K562 (cell line): ENCODE results near the gene CMSS1. TPM values are rescaled to one million over a fixed set of nuclear protein-coding genes. Genes with fewer than 3 reads are reported as not detected.

ENCODE experiments used
- ATAC-seq: fragments of 200-7000 bp; cut with Tn5 transposase; 3 replicates; pipeline ENCODE4 v1.9.1; 2020; ENCODE audit warnings: moderate library complexity
- BruUV-seq: library from RNA; stranded (reverse); fragments of 400-500 nt; replicated peaks from 2 replicates; lab custom pipeline; 2021; lab: Mats Ljungman, UMichigan
- CTCF ChIA-PET: fragments of 300-600 bp; formaldehyde crosslinking; extraction: SDS; loops from one replicate; lab custom pipeline; 2021; ENCODE audit warnings: low intra/inter-chr PET ratio; lab: Yijun Ruan, JAX
- POLR2A ChIA-PET: fragments of 300-600, 350-650 bp; sonication (Branson Sonifier 250); formaldehyde crosslinking; extraction: SDS; loops from one replicate; lab custom pipeline; 2021; ENCODE audit warnings: antibody characterized with exemption, inconsistent platforms; lab: Yijun Ruan, JAX
- DNase-seq, 4 experiments: peaks; one replicate each; pipeline versions ENCODE4 v3.0.0 to v3.0.0-alpha.2; 2011 to 2018; ENCODE audit warnings: low spot score in 3 of 4, mixed read lengths in 3 of 4; ENCODE audit errors: extremely low read depth in 1 of 4
- FAIRE-seq: peaks from 2 replicates; lab custom pipeline; 2011; peaks lifted over from hg19 to GRCh38; lab: Jason Lieb, UNC
- H2AFZ ChIP-seq: 2 replicates; pipeline ENCODE4 v1.6.0; 2011; ENCODE audit warnings: low read depth, low read length, control low read depth, inconsistent platforms
- H3K27ac ChIP-seq: fragments of 200-600 bp; 3 replicates; pipeline ENCODE4 v1.8.0; 2011; ENCODE audit warnings: low read depth, mild to moderate bottlenecking, control low read depth, inconsistent platforms, low read length, moderate library complexity, mixed read lengths; ENCODE audit errors: extremely low read depth
- H3K27me3 ChIP-seq, 2 experiments: fragments of 300-600 bp in 1 of 2; 2 replicates in 1 of 2; 3 replicates in 1 of 2; pipeline versions ENCODE4 v1.6.0 to v1.8.0; 2011; ENCODE audit warnings: inconsistent platforms in 2 of 2, low read length in 2 of 2, mild to moderate bottlenecking in 1 of 2, mixed read lengths in 1 of 2, moderate library complexity in 1 of 2; ENCODE audit not compliant: control insufficient read depth in 2 of 2, insufficient read depth in 2 of 2
- H3K36me3 ChIP-seq: fragments of 300-600 bp; 3 replicates; pipeline ENCODE4 v1.8.0; 2011; ENCODE audit warnings: mild to moderate bottlenecking, low read length, inconsistent platforms; ENCODE audit not compliant: control insufficient read depth, insufficient read depth
- H3K4me1 ChIP-seq, 2 experiments: fragments of 200-600 bp in 1 of 2; replicated peaks in 1 of 2; 2 replicates in 1 of 2; 3 replicates in 1 of 2; pipeline versions ENCODE4 v1.5.1 to v1.8.0; 2011; ENCODE audit warnings: inconsistent platforms in 2 of 2, low read length in 2 of 2, mild to moderate bottlenecking in 1 of 2, mixed read lengths in 1 of 2, moderate library complexity in 1 of 2; ENCODE audit not compliant: control insufficient read depth in 2 of 2, insufficient read depth in 2 of 2
- H3K4me2 ChIP-seq: 2 replicates; pipeline ENCODE4 v1.6.1; 2011; ENCODE audit warnings: low read length, control low read depth, inconsistent platforms, mixed read lengths; ENCODE audit not compliant: insufficient read depth
- H3K4me3 ChIP-seq: fragments of 200-600 bp; sonication (generic), shearing (Covaris generic); 2 replicates; pipeline ENCODE4 v1.5.1; 2016; ENCODE audit warnings: control low read depth, inconsistent platforms
- H3K79me2 ChIP-seq: fragments of 200-600 bp; 3 replicates; pipeline ENCODE4 v1.8.0; 2011; ENCODE audit warnings: low read length, inconsistent platforms; ENCODE audit not compliant: control insufficient read depth, insufficient read depth
- H3K9ac ChIP-seq, 2 experiments: 2 replicates each; pipeline versions ENCODE4 v1.6.0 to v1.6.1; 2011; ENCODE audit warnings: low read depth in 2 of 2, low read length in 2 of 2, control low read depth in 1 of 2, inconsistent platforms in 1 of 2, mild to moderate bottlenecking in 1 of 2, mixed read lengths in 1 of 2; ENCODE audit not compliant: insufficient read depth in 1 of 2
- H3K9me1 ChIP-seq: one replicate; pipeline ENCODE4 v1.6.0; 2011; ENCODE audit warnings: inconsistent platforms, mild to moderate bottlenecking, low read length, moderate library complexity; ENCODE audit not compliant: control insufficient read depth, insufficient read depth
- H3K9me3 ChIP-seq: replicated peaks from 2 replicates; pipeline ENCODE4 v1.5.1; 2011; ENCODE audit warnings: low read depth, low read length, inconsistent platforms; ENCODE audit not compliant: control insufficient read depth, insufficient read depth
- H4K20me1 ChIP-seq: replicated peaks from 2 replicates; pipeline ENCODE4 v1.6.1; 2011; ENCODE audit warnings: low read length, inconsistent platforms, mixed read lengths; ENCODE audit not compliant: control insufficient read depth, insufficient read depth
- HDAC3 ChIP-seq: fragments of 450-650 bp; IDR thresholded peaks from 2 replicates; pipeline ENCODE4 v1.6.1; 2018; ENCODE audit warnings: borderline replicate concordance, mild to moderate bottlenecking, moderate library complexity; ENCODE audit not compliant: partially characterized antibody
- KAT2B ChIP-seq: IDR thresholded peaks from one replicate; pipeline ENCODE4 v1.6.1; 2012; ENCODE audit warnings: low read depth, mild to moderate bottlenecking, control low read depth, inconsistent platforms, low read length, moderate library complexity
- MYBL2 ChIP-seq, 2 experiments: fragments of 450-650 bp in 1 of 2; sonication (generic) in 1 of 2; formaldehyde crosslinking in 1 of 2; IDR thresholded peaks; 2 replicates each; pipeline versions ENCODE4 v1.6.1 to v1.8.1; 2017 to 2022; ENCODE audit warnings: borderline replicate concordance in 1 of 2, inconsistent platforms in 1 of 2, low read depth in 1 of 2, mild to moderate bottlenecking in 1 of 2, missing genetic modification reagents in 1 of 2, moderate library complexity in 1 of 2
- PHB ChIP-seq: fragments of 250-450 bp; sonication (Bioruptor Pico); IDR thresholded peaks from 2 replicates; pipeline ENCODE4 v1.5.0; 2021
- SRSF1 ChIP-seq: fragments of 200-400 bp; formaldehyde crosslinking; IDR thresholded peaks from 2 replicates; pipeline ENCODE4 v1.6.1; 2017; ENCODE audit warnings: mild to moderate bottlenecking, low read depth, low read length, moderate library complexity
- ZNF253 ChIP-seq: fragments of 250-450 bp; sonication (Bioruptor Pico); conservative IDR thresholded peaks from 2 replicates; pipeline ENCODE4 v1.6.1; 2021; ENCODE audit warnings: mild to moderate bottlenecking
- ZNF717 ChIP-seq: fragments of 250-450 bp; sonication (Bioruptor Pico); IDR thresholded peaks from 2 replicates; pipeline ENCODE4 v1.5.0; 2021
- WGBS: fragments of 100-300 bp; shearing (Covaris generic); methylation state at CpG from one replicate; pipeline ENCODE4 v1.1.6; 2016; ENCODE audit warnings: low coverage, mixed read lengths; ENCODE audit not compliant: insufficient coverage; ENCODE audit errors: missing lambda C conversion rate; 5-methylcytosine and 5-hydroxymethylcytosine counted together
- in situ Hi-C: fragments of 300-500 bp; cut with MboI; formaldehyde crosslinking; loops from 4 replicates; pipeline ENCODE4 v1.15.0; 2018; ENCODE audit warnings: inconsistent platforms, mixed read lengths
- intact Hi-C: fragments of 100-400 bp; cut with micrococcal nuclease; formaldehyde crosslinking; loops from 2 replicates; pipeline ENCODE4 v1.14.2; 2022
- polyA plus RNA-seq, 8 experiments: library from polyadenylated mRNA; depleted of rRNA in 4 of 8; stranded (reverse) in 5 of 8; unstranded in 3 of 8; fragments of >200 nt; fragmentation: Nextera tagmentation in 2 of 8; fragmentation: Illumina TruSeq in 1 of 8; extraction: Ambion mirVana in 2 of 8; extraction: Trizol in 1 of 8; gene quantifications; 2 replicates each; pipeline versions ENCODE4 v1.2.1 to v1.2.3, GENCODE V29; 2011 to 2014; ENCODE audit warnings: inconsistent platforms in 1 of 8, missing spikeins in 1 of 8
- total RNA-seq, 7 experiments: library from RNA; depleted of rRNA in 6 of 7; stranded (reverse); fragments of >200 nt in 6 of 7; fragmentation: Illumina TruSeq in 2 of 7; extraction: Trizol in 2 of 7; gene quantifications; 2 replicates each; pipeline versions ENCODE4 v1.2.1 to v1.2.3, GENCODE V29; 2011 to 2021; ENCODE audit warnings: low replicate concordance in 1 of 7
- TF ChIP-seq, protein P1 (sequence below): sonication (generic); formaldehyde crosslinking; IDR thresholded peaks from 2 replicates; pipeline ENCODE4 v1.5.0; 2020; ENCODE audit warnings: missing genetic modification reagents
- TF ChIP-seq, protein P2 (sequence below): fragments of 450-650 bp; IDR thresholded peaks from 2 replicates; pipeline ENCODE4 v1.6.1; 2016; ENCODE audit warnings: missing biosample characterization, missing genetic modification characterization
- TF ChIP-seq, protein P3 (sequence below): fragments of 250-450 bp; sonication (Bioruptor Pico); IDR thresholded peaks from 2 replicates; pipeline ENCODE4 v1.5.1; 2021; ENCODE audit warnings: mild to moderate bottlenecking

The CMSS1 gene
- total and polyA plus RNA-seq, 9 of the 15 experiments (the other 6 are each of a cell fraction or from before 2014, with no cell fraction given): 46.9 to 109 (median 72.3) TPM

DNA sequence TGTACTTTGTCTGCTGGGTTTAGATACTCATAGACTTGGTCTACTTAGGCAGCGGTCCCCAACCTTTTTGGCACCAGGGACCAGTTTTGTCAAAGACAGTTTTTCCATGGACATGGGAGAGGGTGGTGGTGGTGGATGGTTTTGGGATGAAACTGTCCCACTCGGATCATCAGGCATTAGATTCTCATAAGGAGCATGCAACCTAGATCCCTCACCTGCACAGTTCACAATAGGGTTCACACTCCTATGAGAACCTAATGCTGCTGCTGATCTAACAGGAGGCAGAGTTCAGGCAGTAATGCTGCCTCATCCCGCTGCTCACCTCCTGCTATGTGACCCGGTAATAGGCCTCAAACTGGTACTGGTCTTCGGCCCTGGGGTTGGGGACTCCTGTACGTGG, 45.3 kb downstream of the CMSS1 start:
- Histone ChIP-seq H3K4me3 (no peak overlapping the region), H3K4me1 (no peaks in the 10 kb centered on the region), H3K27ac (no peak overlapping the region), H4K20me1 (no peaks in the 10 kb centered on the region; the same call in 1 of the 2 replicates), H3K36me3 (no peaks in the 10 kb centered on the region), H2AFZ (no peak overlapping the region), H3K79me2 (peaks cover 12% of the 10 kb centered on the region), H3K9ac (no peak overlapping the region), H3K27me3 (no peaks in the 10 kb centered on the region), H3K4me2 (no peak overlapping the region), H3K9me1 (no peaks in the 10 kb centered on the region), H3K9me3 (no peaks in the 10 kb centered on the region)
- no TSS peak for BruUV-seq
- TF ChIP-seq KAT2B (no peak), MYBL2 (IDR thresholded peaks at IDR 0.05; ENCODE audit: low read depth) (no peak), MYBL2 (CRISPR knock-in tag; IDR thresholded peaks at IDR 0.05; ENCODE audit: borderline replicate concordance) (no peak), SRSF1 (no peak), ZNF253 (CRISPR knock-in tag) (no peak), PHB (CRISPR knock-in tag) (no peak), HDAC3 (no peak), ZNF717 (CRISPR knock-in tag) (no peak)
- TF ChIP-seq, protein P1, sequence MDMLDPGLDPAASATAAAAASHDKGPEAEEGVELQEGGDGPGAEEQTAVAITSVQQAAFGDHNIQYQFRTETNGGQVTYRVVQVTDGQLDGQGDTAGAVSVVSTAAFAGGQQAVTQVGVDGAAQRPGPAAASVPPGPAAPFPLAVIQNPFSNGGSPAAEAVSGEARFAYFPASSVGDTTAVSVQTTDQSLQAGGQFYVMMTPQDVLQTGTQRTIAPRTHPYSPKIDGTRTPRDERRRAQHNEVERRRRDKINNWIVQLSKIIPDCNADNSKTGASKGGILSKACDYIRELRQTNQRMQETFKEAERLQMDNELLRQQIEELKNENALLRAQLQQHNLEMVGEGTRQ: no peak
- TF ChIP-seq, protein P2, sequence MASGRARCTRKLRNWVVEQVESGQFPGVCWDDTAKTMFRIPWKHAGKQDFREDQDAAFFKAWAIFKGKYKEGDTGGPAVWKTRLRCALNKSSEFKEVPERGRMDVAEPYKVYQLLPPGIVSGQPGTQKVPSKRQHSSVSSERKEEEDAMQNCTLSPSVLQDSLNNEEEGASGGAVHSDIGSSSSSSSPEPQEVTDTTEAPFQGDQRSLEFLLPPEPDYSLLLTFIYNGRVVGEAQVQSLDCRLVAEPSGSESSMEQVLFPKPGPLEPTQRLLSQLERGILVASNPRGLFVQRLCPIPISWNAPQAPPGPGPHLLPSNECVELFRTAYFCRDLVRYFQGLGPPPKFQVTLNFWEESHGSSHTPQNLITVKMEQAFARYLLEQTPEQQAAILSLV: no peak
- TF ChIP-seq, protein P3, sequence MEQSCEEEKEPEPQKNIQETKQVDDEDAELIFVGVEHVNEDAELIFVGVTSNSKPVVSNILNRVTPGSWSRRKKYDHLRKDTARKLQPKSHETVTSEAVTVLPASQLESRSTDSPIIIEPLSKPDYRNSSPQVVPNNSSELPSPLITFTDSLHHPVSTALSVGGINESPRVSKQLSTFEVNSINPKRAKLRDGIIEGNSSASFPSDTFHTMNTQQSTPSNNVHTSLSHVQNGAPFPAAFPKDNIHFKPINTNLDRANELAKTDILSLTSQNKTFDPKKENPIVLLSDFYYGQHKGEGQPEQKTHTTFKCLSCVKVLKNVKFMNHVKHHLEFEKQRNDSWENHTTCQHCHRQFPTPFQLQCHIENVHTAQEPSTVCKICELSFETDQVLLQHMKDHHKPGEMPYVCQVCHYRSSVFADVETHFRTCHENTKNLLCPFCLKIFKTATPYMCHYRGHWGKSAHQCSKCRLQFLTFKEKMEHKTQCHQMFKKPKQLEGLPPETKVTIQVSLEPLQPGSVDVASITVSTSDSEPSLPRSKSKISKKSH: no peak
- CTCF ChIA-PET: no interaction called here
- DNase-seq (no peak), ATAC-seq (no peak), FAIRE-seq (no peak)
- intact Hi-C loops: no loop called here
- POLR2A ChIA-PET: no interaction called here
- WGBS: 88% methylated on average over 5 of the region's 6 CpGs
- in situ Hi-C loops: no loop called here
